Epithelial cell of esophagus (primary cell): Measurements from ENCODE around the gene OR4S2.

Experiments used
- DNase-seq: peaks from one replicate; pipeline ENCODE4 v3.0.0; 2010; ENCODE audit warnings: low read depth
- H3K4me3 ChIP-seq: 2 replicates; pipeline ENCODE4 v1.5.1; 2011; ENCODE audit warnings: mild to moderate bottlenecking, low read length, control low read depth
- TF ChIP-seq, protein P1 (sequence below): IDR thresholded peaks from 2 replicates; pipeline ENCODE4 v1.5.1; 2011; ENCODE audit warnings: low read depth, mild to moderate bottlenecking, low read length, control low read depth, inconsistent platforms; ENCODE audit not compliant: insufficient read depth; ENCODE audit errors: missing control alignments

The OR4S2 gene

DNA sequence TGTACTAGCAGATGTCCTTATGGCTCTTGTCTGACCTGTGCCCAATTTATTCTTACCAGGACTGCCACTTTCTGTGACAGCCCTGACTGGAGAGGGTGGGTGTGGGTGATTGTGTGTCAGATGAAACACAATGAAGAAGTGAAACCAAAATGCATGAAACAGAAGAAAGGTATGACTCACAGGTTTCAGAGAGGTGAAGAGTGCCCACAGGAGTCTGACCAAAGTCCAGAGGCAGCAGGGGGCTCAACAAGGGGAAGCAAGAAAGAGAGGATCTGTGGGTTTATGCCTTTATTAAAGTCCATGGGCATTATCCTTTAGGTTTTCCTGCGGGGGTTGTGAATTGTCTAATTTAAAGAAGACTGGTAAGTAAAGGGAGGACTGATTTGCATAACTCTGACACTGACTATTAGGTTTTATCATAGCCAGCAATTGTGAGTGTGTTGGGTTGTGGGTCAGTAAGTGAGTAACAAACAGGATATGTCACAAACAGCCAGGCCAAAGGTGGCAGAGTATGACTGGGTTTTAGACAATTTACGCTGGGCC is 10.0 kb downstream of the OR4S2 start:
- no peak overlapping the region for H3K4me3 ChIP-seq
- TF ChIP-seq, protein P1, sequence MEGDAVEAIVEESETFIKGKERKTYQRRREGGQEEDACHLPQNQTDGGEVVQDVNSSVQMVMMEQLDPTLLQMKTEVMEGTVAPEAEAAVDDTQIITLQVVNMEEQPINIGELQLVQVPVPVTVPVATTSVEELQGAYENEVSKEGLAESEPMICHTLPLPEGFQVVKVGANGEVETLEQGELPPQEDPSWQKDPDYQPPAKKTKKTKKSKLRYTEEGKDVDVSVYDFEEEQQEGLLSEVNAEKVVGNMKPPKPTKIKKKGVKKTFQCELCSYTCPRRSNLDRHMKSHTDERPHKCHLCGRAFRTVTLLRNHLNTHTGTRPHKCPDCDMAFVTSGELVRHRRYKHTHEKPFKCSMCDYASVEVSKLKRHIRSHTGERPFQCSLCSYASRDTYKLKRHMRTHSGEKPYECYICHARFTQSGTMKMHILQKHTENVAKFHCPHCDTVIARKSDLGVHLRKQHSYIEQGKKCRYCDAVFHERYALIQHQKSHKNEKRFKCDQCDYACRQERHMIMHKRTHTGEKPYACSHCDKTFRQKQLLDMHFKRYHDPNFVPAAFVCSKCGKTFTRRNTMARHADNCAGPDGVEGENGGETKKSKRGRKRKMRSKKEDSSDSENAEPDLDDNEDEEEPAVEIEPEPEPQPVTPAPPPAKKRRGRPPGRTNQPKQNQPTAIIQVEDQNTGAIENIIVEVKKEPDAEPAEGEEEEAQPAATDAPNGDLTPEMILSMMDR: no peak
- DNase-seq: no peak

DNA sequence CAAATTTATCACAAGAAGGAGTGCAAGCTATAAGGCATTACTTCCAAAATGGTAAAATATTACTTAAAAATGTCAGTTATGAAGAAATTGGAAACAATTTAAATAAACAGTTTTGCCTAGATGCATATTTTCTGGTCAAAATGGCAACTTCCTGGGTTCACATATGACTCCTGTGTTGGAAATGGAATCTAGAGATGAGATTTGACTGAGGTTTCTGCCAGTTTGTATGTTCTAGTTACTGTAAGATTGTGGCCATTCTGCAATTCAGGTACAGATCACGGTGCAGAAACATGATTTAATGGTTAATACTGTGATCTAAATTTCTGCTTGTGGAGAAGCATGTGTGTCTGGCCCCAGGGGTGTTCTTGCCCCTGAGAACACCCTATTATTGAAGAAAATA is 10.5 kb downstream of the OR4S2 start:
- H3K4me3 ChIP-seq: no peak overlapping the region
- TF ChIP-seq, protein P1: no peak
- no peak for DNase-seq

DNA sequence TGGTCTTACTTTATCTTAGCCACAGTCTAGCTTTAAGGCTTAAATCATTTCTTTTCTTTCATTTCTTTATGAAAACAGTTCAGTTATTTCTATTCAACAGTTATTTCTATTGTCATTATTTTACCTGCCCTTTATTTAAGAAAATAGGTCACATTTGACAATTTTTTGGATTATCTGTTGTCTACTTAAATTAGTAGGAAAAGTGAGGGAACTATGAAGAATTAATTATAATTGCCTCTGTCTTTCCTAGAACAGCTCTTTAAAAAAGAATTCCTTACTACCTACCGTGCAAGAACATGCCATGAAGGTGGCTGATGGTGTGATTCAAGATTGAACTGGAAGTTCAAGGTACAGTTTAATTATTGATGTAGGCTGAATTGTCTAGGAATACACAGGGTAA is 13.8 kb downstream of the OR4S2 start, which contains the start of gene OR4C6:
TSS of gene OR4C6 (plus strand) at position 301 of the 400 bp plus-strand sequence. CDS start 2,966 bp downstream, outside the sequence.
- no peak within 1 kb of the TSS for H3K4me3 ChIP-seq
- no peak for DNase-seq
- TF ChIP-seq, protein P1: no peak

DNA sequence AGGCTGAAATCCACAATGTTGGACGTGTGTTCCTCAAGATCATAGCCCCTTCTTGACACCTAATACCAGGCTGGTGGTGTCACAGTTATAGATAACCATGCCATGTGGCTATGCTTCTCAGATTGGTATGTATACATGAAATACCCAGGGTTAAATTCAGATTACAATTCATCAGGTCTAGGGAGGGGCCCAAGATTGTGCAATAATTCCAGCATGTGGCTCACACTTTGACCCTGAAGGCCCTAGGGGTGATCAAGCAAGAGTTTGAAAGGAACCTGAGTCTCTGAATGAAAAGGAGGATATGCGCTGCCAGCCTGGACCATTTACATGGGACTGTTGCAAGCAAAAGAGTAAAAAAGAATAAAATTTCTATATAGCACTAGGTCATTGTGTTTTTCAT is 21.2 kb downstream of the OR4S2 start:
- DNase-seq: no peak

GRCh38 chr11:55673860-55674259 is 25.7 kb downstream of the OR4S2 start:
- DNase-seq: no peak
- TF ChIP-seq, protein P1: no peak
- H3K4me3 ChIP-seq: no peak overlapping the region

More for the DNA sequence above, 21.2 kb downstream of the OR4S2 start:
- no peak overlapping the region for H3K4me3 ChIP-seq
- TF ChIP-seq, protein P1: no peak

DNA sequence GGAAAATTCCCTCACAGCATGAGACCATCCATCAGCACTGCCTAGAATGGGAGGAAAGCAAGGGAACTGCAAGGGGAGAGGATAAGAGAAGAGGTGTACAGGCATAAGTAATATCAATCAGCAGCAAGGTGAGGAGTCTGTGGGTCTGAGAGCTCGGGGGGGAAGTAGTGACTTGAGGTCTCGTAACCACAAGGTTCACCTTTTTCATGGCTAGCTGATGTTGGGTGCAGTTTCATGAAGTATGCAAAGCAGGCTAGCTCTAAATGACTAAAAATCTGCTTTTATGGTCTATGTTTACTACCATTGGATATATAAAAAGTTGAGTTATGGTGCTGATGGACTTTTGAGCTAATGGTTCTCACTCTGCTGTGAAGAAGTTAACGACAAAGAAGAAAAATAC is 49.7 kb downstream of the OR4S2 start:
- TF ChIP-seq, protein P1: no peak
- DNase-seq: no peak
- H3K4me3 ChIP-seq: no peak overlapping the region

DNA sequence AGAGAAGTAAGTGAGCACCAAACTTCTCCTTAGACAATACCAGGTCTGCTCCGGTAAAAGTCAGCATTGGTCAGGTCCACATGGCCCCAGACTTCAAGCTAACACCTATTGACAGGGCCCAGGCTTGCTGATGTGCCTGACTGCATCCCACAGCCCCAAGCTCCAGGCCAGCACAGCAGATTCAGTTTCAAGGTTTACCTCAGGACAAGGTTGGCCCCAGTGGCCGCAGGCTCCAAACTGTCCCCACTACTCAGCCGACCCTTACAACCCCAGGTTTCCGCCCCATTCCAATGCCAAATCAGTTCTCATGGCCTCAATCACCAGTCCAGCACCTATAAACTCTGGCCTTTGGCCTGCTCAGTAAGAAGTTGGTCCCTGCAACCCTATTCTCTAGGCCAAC is 53.3 kb downstream of the OR4S2 start:
- TF ChIP-seq, protein P1: no peak
- DNase-seq: no peak
- no peak overlapping the region for H3K4me3 ChIP-seq
